NCI-H510A treated with DMSO at 0.1 percent for 48 hours (cell line): ENCODE results near the gene CFD.
"Not testable (repeated sequence)": the region's sequence is repeated elsewhere in the genome, so short reads cannot be mapped to it uniquely, and the experiment has no call there.

Experiments
- DNase-seq: peaks from one replicate; lab custom pipeline; 2025; lab: John Stamatoyannopoulos, UW

Gene CFD

DNA sequence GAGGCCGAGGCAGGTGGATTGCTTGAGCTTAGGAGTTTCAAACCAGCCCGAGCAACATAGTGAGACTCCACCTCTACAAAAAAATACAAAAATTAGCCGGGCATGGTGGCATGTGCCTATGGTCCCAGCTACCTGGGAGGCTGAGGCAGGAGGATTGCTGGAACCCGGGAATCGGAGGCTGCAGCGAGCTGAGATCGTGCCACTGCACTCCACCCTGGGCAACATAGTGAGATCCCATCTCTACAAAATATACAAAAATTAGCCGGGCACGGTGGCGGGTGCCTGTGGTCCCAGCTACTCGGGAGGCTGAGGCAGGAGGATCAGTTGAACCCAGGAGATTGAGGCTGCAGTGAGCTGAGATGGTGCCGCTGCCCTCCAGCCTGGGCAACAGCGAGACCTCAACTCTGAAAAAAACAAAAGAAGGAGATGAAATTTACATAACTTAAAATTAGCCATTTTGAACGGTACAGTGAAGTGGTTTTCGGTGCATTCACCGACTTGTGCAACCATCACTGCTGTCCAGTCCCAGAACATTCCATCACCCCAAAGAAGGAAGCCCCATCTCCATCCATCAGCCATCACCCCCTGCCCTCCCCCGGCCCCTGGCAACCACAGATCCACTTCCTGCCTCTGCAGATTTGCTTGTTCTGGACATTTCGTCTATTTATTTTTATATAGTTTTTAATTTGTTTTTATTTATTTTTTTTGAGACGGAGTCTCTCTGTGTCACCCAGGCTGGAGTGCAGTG, 33.4 kb upstream of the CFD start:
- no peak for DNase-seq

DNA sequence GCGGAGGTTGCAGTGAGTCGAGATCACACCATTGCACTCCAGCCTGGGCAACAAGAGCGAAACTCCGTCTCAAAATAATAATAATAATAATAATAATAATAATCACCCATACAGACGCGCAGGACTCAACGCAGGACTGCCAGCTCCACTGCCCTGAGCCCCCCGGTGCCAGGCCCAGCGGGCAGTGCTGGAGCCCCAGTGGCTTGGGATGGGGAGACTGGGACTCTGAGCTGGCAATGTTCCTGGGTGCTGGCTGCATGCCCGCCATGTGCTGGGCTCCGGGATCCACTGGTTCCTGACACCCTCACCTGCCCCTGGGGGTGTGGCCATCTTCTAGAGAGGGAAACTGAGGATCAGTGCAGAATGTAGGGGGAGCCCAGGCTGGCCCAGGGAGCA, 32.2 kb upstream of the CFD start:
- DNase-seq, result no peak

DNA sequence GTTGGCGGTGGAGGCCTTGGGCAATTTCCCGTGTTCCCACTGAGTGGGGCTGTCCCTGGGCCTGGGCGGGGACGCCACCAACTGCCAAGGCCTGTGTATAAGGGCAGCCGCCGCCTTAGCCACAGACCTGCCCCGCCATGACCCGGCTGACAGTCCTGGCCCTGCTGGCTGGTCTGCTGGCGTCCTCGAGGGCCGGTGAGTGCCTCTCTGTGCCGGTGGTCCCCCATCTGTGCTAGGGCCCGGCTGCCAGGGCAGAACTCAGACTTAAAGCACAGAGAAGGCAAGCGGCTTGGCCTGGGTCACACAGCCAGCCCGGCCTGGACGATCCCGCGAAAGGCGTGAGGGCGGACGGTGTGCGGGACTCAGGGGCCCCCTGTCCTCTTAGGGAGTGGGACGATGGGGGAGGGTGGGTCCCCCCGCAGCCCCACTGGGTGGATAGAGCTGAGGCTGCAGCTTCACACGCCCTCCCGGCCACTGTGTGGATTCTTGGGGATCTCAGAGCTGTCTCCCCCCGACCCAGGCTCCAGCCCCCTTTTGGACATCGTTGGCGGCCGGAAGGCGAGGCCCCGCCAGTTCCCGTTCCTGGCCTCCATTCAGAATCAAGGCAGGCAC, 31.6 kb upstream of the CFD start, which contains the start of gene AZU1:
TSS of gene AZU1 (plus strand) at position 128 of the 612 bp plus-strand sequence. CDS start at position 138, 10 bp downstream.
- no peak for DNase-seq

GRCh38 chr19:829129-829758, 30.2 kb upstream of the CFD start:
- no peak for DNase-seq

GRCh38 chr19:831407-832369, 27.8 kb upstream of the CFD start:
- no peak for DNase-seq

DNA sequence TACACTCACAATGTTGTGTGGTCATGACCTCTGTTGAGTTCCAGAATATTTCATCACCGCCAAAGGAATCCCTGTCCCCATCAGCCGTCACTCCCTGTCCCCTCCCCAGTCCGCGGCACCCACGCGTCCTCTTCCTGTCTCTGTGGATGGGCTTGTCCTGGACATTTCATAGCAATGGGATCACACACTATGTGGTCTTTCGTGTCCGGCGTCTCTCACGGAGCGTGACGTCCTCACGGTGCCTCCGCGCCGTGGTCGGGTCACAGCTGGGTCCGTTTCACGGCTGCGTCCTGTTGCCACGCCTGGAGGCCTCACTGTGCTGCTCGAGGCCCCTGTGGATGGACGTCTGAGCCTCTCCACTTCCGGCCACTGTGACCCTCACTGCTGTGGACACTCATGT, 25.2 kb upstream of the CFD start:
- DNase-seq, result no peak

GRCh38 chr19:835210-835810, 24.2 kb upstream of the CFD start:
- no peak for DNase-seq

DNA sequence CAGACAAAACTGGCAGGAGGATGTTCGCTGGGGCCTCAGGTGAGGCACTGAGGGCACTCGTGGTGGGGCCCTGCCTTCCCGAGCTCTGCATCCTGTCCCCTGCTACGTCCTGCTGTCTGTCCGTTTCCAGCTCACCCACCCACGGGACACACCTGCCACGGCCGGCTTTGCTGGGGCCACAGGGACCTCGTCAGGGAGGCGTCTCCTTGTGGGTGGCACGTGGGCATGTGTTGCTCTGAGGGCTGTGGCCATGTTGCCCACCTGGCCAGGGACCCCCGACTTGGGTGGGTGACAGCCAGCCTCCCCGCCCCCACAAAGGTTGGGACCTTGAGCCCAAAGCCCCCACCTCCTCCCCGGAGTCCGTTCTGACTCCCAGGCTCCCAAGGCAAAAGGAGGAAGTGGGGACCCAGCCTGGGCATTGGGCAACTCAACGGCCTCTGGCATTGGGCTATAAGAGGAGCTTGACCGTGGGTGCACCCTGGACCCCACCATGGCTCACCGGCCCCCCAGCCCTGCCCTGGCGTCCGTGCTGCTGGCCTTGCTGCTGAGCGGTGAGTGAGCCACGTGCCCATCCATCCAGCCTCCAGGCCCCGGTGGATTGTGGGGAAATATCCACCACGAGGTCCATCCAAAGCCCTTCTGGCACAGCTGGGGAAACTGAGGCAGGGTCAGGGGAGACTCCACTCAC, 18.8 kb upstream of the CFD start, which contains the start of gene PRTN3:
TSS of gene PRTN3 (plus strand) at position 481 of the 688 bp plus-strand sequence. CDS start at position 491, 10 bp downstream.
- no peak for DNase-seq

DNA sequence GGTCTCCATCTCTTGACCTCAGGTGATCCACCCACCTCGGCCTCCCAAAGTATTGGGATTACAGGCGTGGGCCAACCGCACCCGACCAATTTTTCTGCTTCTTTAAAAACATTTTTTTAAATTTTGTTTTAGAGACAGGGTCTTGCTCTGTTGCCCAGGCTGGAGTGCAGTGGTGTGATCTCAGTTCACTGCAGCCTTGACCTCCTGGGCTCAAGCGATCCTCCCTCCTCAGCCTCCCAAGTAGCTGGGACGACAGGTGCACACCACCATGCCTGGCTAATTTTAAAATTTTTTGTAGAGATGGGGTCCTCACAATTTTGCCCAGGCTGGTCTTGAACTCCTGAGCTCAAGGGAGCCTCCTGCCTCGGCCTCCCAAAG, 16.7 kb upstream of the CFD start:
- not testable (repeated sequence) for DNase-seq

DNA sequence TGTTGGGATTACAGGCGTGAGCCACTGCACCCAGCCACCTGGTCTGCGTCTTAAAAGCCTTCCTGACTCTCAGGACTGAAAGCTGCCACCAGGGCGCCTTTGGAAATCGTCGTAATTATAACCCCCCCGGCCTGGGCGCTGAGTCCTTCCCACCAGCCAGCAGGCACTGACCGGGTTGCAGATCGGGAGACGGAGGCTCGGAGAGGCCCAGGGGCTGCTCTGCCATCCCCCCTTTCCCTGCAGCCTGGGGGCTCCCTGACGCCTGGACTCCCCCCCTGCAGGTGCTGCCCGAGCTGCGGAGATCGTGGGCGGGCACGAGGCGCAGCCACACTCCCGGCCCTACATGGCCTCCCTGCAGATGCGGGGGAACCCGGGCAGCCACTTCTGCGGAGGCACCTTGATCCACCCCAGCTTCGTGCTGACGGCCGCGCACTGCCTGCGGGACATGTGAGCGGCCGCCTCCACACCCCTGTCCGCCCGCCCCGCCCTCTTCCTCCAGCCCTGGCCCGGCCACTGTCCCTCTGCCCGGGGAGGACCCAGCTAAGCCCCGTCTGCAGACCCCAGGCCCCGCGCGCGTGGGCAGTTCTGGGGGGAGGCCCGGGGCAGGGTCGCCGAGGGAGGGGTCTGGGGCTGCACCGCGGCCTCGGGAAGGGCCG, 16.2 kb upstream of the CFD start:
- DNase-seq, result no peak

GRCh38 chr19:843836-844545, 15.5 kb upstream of the CFD start:
- DNase-seq, result no peak

GRCh38 chr19:844546-844971, 14.9 kb upstream of the CFD start:
- no peak for DNase-seq

DNA sequence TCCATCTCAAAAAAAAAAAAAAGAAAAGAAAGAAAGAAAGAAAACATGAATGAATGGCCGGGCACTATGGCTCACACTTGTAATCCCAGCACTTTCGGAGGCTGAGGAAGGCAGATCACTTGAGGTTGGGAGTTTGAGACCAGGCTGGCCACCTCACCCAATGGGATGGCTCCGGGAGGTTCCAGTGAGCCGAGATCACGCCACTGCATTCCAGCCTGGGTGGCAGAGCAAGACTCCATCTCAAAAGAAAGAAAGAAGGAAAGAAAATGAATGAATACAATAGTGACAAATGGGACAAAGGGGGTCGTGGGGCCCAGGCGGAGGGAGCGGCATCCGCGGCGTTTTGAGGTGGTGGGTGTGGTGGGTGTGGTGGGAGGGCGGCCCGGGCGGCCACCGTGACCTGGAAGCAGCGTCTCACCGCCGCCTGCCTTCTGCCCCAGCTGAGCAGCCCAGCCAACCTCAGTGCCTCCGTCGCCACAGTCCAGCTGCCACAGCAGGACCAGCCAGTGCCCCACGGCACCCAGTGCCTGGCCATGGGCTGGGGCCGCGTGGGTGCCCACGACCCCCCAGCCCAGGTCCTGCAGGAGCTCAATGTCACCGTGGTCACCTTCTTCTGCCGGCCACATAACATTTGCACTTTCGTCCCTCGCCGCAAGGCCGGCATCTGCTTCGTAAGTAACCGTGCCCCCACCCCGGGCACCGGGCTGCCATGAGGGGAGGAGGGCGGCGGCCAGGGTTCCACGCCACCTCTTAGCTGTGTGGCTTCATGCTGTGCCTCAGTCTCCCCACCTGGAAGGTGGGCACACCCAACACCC, 13.6 kb upstream of the CFD start:
- no peak for DNase-seq

GRCh38 chr19:848386-848921, 11.0 kb upstream of the CFD start:
- no peak for DNase-seq

DNA sequence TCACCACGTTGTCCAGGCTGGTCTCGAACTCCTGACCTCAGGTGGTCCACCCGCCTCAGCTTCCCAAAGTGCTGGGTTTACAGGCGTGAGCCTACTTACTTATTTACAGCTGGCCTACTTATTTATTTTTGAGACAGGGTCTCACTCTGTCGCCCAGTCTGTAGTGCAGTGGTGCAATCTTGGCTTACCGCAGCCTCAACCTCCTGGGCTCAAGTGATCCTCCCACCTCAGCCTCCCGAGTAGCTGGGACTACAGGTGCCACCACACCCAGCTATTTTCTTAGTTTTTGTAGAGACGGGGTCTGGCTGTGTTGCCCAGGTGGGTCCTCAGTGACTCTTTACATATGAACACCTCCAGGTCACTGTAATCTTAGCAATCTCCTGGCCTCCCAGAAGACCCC, 10.3 kb upstream of the CFD start:
- not testable (repeated sequence) for DNase-seq

DNA sequence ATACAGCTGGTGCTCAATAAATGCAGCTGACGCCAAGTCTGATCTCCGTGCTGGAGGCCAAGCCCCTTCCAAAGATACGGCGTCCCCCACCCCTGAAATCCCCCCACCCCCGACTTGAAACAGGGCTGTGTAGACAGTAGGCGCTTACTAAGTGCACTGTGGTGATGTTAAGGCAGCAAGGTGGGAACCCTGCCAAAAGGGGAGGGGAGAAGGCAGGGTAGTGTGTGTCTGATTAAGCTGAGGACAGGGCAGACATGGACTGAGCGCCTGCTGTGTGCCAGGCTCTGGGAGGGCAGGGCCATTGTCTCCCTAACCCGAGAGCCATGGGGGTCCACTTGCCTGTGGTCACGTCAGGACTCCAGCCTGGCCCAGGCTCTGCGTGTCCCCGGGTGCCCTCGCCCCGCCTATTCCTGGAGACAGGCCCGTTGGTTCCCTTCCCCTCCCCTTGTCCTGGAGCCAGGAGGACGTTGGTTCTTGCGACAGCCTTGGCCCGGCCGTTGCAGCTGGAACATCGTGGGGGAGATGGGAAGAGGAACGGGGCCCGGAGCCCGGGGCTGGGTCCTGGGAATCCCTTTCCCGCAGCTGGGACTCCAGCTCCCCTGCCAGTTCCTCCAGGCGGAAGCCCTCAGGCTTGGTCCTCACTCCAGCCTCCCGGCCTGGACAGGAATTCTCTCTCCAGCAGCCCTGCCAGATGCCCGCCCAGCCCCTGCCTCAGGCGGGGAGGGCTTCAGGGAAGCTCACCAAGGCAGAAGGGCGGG, 9.1 kb upstream of the CFD start:
- DNase-seq, result no peak

DNA sequence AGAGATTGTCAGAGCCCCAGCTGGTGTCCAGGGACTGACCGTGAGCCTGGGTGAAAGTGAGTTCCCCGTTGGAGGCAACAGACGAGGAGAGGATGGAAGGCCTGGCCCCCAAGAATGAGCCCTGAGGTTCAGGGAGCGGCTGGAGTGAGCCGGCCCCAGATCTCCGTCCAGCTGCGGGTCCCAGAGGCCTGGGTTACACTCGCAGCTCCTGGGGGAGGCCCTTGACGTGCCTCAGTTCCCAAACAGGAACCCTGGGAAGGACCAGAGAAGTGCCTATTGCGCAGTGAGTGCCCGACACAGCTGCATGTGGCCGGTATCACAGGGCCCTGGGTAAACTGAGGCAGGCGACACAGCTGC, 8.5 kb upstream of the CFD start:
- DNase-seq, result no peak
